ENCODE data around the gene RILPL2.
A peak's percentile ranks its signal among the peaks of the same experiment; 100 is the strongest.
"Not testable (repeated sequence)": the region's sequence is repeated elsewhere in the genome, so short reads cannot be mapped to it uniquely, and the experiment has no call there.

RILPL2 gene

DNA sequence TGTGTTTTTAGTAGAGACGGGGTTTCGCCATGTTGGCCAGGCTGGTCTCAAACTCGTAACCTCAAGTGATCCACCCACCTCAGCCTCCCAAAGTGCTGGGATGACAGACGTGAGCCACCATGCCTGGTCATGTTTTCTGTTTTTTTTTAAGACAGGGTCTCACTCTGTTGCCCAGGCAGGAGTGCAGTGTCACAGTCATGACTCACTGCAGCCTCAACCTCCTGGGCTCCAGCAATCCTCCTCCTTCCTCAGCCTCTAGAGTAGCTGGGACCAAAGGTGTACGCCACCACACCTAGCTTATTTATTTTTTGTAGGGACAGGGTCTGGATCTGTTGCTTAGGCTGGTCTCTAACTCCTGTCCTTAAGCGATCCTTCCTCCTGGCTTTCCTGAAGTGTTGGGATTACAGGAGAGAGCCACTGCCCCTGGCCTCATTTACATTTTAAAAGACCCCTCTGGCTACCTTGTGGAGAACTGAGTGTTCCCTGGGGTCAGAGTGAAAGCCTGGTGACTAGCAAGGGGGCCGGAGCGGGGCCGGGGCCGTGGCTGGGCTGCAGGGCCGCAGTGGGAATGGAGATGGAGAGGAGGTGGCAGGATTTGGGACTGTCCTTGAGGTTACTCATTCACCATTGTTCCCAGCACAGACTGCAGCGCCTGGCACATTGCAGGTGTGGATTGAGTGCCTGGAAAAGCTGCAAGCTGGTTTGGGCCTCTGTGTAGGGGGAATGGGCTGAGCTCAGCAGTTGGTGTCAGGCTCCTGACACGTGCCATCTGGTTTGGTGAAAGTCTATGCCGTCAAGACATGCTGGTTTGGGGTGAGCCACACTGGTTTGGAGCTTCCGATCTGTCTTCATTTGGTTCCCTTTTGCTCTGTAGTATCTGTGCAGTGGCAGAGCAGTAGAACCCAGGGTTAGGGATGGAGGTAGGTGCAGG is 34.5 kb downstream of the RILPL2 start:
- no peak for DNase-seq

DNA sequence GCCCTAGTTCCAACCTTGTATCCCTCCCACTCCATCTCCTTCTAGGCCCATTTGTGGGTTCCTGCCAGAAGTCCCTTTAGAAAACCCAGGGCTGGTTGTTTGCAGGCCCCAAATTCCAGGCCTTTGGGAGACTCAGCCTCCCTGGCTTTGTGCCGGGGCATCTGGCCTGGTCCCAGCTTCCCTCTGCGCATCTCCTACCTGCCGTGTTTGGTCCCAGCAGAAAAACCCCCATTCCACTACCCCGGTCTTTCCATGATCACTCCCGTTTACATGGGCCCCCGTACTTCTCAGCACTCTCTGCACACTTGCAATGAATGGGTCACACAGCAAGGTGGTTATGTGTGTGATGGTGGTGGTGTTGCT is 37.2 kb downstream of the RILPL2 start:
- DNase-seq = no peak

DNA sequence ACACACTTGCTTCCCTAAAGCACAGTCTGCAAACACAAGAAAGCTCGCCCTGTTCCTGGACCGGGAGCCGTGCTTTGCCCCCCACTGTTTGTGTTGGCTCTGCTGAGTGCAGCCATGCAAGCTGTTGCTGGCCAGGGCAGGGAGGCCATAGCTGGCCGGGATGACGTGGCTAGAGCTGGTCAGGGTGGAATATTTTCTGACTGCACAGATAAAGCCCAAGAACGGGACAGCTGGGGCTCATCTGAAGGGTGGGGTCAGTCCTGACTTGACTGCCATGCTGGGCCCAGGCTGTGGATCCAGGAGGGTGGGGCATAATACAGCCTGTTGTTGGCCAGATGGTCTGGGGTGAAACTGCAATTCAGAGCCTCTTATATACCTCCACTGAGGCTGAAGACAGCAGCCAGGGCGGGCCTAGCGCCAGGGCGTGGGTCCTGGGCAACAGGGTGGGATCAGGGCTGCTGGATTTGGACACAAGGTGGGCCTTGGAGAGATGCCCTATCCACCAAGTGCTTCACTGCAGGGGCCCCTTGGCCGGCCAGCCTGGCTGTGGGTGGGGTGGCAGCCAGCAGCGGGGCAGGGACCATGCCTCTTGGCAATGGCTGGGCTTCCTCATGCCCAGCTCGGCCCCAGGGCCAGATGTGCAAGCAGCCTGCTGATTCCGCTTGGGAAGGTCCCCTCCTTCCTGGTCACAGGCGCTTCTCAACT is 37.8 kb downstream of the RILPL2 start:
- DNase-seq = no peak

DNA sequence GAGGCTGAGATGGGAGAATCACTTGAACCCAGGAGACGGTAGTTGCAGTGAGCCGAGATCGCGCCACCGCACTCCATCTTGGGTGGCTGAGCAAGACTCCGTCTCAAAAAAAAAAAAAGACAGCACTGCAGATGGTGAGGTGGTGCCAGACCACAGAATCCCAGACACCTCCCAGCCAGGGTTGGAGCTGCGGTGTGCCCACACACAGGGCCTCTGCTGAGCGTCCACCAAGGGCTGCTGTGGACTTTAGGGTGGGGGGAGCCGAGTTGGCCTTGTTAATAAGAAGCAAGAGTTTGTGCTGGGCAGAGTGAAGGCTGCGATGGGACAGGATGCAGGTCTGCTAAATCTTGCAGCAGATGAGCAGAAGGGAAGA is 38.3 kb downstream of the RILPL2 start:
- DNase-seq = no peak

DNA sequence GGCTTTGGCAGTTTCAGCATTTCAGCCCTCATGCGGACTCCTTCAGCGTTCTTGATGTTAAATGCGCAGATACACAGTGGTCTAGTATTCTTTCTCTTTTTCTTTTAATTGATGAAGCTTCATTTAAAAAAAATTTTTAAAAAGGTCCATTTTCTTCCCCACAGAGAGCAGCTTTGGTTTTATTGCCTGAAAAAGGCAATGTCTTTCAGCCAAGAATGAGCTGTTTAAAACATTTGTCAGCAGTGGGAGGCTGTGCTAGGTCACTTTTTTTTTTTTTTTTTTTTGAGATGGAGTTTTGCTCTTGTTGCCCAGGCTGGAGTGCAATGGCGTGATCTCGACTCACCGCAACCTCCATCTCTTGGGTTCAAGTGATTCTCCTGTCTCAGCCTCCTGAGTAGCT is 39.1 kb downstream of the RILPL2 start:
- no peak for DNase-seq

DNA sequence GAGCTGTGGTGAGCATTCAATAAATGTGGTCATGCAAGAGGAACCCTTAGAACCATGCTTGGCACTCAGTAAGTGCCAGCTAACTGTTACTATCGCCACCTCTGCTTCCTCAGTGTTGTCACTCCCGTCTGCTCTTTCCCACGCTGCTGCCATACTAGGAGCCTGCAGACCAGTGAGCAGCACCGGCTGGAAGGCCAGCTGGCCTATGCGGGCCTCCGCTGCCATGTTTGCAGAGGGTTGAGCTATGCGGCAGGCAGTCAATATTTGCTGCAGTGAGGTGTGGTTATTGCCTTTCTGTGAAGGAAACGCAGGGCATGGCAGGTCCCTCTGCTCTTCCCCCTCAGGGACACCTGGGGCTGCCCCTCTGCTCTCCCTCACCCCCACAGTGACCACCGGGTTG is 39.5 kb downstream of the RILPL2 start:
- no peak for DNase-seq

DNA sequence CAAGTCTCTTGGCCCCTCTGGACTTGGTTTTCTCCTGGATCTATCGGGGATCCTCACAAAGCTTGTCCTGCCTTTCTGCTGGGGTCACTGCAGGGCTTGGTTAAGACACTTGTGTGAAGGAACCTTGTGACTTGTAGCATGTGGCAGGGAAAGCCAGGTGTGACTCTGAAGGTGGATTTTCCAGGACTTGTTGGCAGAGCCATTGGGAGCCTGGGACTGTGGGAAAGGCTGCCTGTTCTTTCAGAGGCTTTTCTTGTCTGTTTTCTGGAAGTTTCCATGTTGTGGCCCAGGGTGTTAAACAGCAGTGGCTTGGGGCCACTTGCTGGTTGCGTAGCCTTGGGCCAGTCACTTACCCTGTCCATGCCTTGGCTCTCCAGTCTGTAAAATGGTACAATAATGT is 39.9 kb downstream of the RILPL2 start:
- DNase-seq = no peak

DNA sequence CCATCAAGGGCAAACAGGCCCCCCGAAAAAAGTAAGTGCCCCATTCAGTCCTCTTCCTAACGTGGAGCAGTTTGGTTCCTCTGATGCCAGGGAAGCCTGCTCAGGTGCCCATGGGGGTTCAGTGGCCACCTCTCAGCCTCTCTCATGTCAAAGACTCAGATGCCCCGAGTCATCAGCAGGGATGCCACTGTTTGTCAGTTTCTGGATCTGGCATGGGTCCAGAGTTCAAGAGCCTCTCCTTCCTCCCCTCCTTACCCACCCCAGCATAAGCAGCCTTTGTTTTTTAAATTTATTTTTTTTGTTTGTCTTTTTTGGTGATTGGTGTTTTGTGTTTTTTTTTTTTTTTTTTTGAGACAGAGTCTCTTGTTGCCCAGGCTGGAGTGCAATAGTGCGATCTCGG is 41.2 kb downstream of the RILPL2 start:
- no peak for DNase-seq

DNA sequence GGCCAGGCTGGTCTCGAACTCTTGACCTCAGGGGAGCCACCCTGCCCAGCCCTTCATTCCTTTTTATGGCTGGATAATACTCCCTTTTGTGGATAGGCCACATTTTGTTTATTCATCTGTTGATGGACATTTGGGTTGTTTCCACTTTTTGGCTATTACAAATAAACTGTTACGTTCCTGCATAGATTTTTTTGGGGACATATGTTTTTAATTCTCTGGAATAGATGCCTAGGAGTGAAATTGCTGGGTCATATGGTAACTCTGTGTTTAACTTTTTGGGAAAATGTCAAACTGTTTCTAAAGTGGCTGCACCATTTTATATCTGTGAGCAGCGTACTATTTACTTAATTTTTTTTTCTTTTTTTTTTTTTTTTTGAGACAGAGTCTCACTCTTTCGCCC is 42.7 kb downstream of the RILPL2 start:
- DNase-seq = no peak

DNA sequence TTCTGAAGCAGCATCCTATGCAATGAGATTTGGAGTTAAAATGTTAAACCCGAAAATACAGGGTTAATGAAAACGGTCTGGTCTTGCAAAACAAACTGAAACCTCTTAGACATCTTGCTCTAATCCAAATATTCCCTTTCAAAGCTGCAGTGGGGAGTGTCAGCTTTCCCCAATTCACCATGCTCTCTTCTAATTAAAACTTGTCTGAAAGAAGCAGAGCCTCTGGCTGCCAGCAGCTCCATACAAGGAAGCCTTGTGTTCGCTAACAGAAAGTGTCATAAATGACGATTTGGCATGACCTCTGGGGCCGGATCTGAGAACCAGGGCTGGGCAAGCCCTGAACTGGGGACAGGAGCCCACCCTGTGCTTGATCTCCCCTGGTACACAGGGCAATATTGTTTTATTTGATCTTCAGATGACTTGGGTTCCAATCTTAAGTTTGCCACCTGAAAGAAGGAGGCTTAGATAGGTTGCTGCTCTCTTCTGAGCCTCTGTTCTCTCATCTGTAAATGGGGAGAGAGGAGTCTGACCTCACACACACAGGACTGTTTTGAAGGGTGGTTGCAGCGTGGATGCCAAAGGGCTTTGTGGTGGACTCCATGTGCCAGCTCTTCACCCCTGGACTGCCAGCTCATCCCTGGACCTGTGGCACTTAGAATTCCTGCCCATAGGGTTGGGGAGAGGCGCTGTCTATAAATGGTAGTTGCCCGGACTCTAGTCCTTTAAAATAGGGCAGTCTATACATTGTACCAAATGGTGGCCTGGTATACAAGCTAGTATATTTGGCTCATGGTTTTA is 44.7 kb downstream of the RILPL2 start:
- no peak for DNase-seq

DNA sequence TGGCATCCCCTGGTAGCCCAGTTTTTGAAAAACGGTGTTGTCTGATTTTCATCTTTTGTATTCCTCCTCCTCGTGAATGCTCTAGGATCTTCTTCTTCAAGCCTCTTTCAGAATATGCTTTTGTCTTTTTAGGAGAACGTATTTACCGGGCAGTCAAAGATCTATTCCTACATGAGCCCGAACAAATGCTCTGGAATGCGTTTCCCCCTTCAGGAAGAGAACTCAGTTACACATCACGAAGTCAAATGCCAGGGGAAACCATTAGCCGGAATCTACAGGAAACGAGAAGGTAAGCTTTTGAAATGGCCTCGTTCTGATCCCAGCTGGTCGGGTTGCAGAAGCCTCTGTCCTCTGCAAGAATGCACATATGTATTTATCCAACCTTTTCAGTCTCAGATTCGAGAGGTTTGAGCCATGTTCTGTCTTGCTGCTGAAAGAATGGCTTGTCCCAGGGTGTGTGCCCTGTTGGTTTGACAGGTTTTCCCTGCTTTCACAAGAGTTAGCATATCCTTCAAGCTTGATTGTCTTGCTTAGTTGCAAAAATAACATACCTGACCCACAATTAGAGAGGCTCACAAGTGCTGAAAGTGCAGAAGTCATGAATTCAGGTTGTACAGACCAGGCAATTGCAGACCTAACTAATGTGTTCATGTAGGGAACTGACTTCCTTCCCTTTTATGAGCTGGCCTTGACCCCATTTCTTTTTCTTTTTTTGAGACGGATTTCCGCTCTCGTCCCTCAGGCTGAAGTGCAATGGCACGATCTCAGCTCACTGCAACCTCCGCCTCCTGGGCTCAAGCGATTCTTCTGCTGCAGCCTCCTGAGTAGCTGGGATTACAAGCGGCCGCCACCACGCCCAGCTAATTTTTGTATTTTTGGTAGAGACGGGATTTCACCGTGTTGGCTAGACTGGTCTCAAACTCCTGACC is 45.7 kb downstream of the RILPL2 start:
- peak; percentile 13 for DNase-seq

DNA sequence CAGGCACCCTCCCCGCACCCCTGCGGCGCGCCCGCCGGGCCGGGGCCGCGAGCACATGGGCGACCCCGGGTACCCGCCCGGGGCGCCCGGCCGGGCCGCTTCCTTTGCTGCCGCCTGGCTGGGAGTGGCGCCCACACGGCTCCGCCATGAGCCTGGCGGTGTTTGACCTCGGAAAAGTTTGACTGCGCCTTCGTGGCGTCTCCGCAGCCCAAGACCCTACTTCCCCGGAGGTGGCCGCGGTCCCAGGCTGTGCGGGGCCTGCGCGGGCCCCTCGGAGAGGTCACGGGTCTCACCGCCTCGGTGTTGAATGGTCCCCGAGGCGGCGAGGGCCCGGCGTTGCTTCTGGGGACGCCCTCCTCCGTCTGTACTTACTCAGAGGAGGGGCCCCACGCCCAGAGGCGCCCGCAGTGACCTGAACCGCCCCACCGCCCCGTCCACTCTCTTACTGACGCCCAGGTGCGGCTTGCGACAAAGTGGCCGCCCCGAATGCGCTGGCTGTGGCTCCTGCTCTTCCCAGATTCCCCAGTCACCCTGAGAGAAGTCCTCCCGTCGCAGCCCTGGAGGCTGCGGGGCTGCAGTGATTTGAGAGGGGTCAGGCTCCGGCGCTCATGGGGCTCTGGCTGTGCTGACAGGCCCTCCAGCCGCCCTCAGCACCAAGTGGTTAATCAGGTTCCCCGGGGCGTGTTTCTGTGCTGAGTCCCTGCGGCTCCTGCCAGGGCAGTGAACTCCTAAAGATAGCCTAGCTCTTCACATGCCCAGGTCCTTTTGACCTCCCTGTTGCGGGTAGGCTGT is 46.7 kb downstream of the RILPL2 start:
- DNase-seq = peak; percentile 37

DNA sequence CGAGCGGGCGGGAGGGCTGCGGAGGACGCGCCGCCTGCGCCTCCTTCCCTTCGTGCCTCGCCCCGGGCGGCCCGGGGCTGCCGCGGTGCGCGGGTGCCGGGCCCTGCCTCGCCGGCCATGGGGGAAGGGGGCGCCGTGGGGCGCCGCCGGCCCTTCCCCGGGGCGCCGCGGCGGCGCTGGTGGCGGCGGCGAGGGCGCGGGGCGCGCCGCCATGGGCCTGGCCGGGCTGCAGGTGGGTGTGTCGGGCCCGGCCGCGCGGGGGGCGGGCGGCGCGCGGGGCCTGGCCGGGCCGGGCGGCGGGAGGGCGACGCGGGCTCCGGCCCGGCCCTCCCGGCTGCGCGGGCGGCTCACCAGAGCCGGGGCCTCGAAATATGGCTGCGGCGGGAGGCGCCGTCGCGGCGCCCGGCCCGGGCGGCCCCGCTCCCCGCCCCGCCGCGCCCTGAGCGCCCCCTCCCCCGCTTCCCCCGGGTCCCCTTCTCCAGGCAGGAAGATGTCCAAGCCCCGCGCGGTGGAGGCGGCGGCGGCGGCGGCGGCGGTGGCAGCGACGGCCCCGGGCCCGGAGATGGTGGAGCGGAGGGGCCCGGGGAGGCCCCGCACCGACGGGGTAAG is 47.4 kb downstream of the RILPL2 start:
- no peak for DNase-seq

DNA sequence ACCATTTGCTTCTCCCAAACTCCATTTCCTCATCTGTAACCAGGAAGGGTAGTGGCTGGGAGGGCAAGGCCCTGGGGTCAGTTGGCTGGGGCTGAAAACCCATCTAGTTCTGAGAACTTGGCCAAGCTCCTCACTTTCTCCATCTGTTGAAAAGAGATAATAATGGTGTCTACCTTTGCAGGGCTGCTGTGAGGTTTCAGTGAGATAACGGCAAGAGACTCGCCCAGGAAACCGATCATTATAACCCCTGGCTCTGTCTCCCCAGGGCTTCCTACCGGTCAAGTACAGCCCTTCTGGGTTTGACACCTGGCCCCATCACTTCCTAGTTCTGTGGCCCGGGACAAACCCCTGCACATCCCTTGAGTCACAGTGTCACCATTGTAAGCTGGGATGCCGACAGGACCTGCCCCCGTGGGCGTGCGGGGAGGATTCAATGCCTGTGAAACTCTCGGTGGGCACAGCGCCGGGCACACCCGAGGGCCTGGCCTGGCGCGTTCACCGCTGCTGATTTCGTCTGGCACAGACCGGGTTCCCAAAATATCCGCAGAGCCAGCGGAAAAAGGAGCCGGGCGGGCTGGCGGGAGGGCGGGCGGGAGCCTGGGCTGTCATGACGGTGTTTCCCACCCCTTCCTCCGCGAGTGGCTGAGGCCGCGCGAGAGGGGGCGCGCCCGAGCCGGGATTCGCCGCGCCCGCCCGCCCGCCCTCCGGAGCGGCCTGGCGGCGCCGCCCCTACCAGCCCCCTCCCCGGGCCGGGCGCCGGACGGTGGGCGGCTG is 48.1 kb downstream of the RILPL2 start:
- DNase-seq = peak; percentile 85

DNA sequence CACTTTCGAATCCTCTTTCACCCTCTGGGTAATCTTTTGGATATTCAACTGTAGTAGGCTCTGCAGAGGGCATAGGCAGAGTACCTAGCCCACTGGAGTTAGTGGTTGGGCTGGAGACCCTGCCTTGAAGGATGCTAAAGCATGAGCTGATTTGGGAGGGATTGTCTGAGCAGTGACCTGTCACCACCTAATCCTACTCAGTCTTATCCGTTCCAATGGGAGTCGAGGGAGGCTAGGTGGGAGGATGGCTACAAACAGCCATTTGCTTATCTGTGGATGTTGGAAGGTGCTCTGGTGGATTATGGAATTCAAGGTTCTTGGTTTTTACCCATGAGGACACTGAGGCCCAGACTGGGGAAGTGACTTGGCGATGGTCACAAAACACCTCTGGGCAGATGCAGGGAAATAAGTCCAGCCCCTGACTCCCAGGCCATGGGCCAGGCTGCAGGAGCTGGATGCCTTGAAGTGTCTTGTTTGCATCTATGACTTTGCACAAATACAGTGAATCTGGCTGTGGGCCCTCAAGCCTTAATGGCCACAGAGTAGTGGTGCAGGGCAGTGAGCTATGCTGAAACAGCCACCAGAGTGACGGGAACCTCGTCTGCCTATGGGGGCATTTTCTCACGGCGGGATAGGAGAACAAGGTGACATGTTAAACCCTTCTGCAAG is 48.8 kb downstream of the RILPL2 start:
- peak; percentile 21 for DNase-seq

DNA sequence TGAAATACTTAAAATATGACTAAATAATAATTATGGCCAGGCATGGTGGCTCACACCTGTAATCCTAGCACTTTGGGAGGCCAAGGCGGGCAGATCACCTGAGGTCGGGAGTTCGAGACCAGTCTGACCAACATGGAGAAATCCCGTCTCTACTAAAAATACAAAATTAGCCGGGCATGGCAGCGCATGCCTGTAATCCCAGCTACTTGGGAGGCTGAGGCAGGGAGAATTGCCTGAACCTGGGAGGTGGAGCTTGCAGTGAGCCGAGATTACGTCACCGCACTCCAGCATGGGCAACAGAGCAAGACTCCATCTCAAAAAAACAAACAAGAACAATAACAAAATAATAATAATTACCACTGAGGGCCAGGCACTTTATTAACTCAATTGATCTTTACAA is 50.9 kb downstream of the RILPL2 start:
- DNase-seq = not testable (repeated sequence)

DNA sequence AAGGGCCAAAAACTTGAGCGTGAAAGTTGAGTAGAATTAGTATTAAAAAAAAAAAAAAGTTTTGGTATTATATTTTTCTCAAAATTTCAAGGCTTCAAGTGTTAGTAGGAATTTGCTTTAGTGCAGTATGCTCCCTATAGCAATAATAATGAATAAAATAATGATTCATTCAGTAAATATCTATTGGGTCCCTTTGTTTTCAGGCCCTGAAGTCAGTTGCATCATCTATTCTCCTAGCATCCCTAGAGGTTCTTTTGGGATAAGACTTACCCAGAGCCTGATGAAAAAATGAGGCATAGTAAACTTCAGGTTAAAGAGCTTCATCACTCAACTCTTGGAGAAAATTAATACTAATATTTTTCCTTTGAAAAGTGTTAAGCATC is 51.5 kb downstream of the RILPL2 start:
- no peak for DNase-seq

DNA sequence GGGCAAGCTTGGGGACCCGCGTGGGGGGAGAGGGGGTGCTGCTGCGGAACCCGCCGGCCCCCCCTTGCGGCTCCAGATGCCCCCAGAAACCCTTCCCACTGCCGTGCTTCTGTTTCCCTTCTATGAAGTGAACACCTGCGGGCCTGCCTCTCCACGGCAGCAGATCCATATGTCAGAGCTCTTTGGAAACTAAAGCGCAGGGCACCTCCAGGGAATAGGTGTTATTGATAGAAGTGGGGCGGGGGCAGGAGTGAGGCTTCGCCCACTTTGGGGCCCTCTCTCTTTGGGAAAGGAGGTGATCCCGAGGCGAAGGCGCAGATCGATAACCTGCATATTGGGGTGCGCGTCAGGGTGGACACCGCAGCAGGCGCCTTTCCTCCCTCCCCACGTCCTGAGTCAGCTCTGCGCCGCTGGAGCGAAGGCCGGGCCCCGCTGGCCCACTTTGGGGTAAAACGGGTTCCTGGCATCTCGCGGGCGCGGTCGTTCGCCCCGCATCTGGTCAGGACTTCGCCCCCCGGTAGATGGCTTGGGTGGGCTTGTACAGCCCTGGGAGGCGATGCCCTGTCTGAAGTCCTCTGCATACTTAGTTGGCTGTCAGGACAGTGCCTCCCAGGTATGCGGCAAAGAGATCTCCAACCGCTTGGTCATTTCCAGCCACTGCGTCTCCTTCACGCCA is 52.0 kb downstream of the RILPL2 start:
- DNase-seq = peak; percentile 27

DNA sequence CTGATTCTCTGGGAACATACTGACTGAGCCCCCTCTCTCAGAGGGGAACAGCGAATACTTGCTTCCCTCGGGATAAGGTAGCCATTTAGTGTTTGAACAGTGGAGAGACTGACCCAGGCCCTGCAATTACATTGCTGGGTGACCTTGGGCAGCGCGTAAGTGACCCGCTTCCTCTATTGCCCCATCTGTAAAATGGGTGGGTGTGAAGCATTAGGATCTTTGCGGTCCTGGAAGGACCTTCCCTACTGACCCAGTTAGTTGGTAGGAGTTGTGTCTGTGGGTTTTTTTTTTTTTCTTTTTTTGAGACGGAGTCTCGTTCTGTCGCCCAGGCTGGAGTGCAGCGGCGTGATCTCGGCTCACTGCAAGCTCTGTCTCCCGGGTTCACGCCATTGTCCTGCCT is 53.8 kb downstream of the RILPL2 start:
- DNase-seq = no peak
